Measurements from ENCODE around the gene TMEM231.
"Not testable (repeated sequence)": the region's sequence is repeated elsewhere in the genome, so short reads cannot be mapped to it uniquely, and the experiment has no call there.

Gene TMEM231

DNA sequence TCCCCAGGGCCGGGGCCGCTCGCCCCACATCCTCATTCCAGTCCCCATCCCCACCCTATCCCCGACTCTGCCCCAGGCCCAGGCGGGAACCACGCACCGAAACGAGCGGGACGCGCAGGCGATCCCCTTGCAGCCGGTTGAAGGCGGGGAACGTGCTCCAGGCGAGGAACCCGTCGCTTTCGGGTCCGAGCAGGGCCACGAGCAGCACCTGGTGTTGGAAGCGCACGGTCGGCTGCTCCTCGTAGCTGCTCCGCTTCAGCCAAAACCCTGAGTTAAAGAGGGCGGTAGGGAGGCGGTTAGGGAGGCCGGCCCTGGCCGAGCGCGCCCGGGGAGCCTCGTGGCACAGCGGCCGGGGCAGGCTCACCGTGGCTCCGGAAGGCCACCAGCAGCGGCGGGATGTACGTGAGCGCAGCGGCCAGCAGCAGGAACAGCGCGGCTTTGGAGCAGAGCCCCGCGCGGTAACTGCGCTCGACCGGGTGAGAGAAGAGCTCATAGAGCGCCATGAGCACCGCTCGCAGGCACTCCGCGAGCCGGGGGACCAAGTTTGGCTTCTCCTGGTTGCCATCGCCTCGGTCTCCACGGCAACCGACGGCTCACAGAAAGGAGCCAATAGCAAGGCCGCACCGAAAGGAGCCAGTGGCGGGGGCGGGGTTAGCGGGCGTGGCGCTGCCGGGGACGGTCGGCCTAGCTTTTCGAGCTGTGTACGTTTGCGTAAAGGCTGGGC, at the start of gene TMEM231:
Gene TMEM231 (minus strand): TSS at position 546 of the 724 bp plus-strand sequence. CDS start 43 bp downstream, at position 503.
- FAIRE-seq (no peak), DNase-seq (ENCODE audit: insufficient read length, low spot score) (peak; percentile 94)
- TF ChIP-seq POLR2A (IDR thresholded peaks at IDR 0.05; ENCODE audit: low read depth, low read length), result peak; percentile 42; the same call in 1 of the 2 replicates

DNA sequence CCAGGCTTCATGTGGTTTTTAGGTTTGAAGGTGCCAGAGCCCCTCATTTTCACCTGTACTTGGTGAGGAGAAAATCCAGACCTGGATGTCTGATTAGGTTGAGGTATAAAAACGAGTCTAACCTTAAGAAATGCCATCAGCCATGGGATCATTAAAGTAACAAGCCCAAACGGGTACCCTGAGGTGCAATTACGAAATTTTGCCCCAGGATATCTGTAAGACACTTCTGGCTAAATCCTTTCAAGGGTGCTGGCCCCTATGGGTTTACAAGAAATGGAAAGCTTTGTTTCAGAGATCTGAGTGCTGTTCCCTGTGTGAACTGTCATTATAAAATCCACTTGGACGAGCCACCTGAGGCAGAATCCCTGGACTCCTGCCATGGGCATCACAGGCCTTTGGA, 47.2 kb upstream of the TMEM231 start:
- DNase-seq (ENCODE audit: insufficient read length, low spot score), result no peak
- FAIRE-seq, result no peak
- TF ChIP-seq POLR2A (IDR thresholded peaks at IDR 0.05; ENCODE audit: low read depth, low read length), result no peak

GRCh38 chr16:75599452-75600277, 43.6 kb upstream of the TMEM231 start:
- DNase-seq (ENCODE audit: insufficient read length, low spot score) (no peak), FAIRE-seq (no peak)
- no peak for TF ChIP-seq POLR2A (IDR thresholded peaks at IDR 0.05; ENCODE audit: low read depth, low read length)

- TF ChIP-seq POLR2A (IDR thresholded peaks at IDR 0.05; ENCODE audit: low read depth, low read length), result no peak
- DNase-seq (ENCODE audit: insufficient read length, low spot score) (peak; percentile 38), FAIRE-seq (peak; percentile 79)
Observed at GRCh38 chr16:75593825-75594820, 38.1 kb upstream of the TMEM231 start.

- no peak for TF ChIP-seq POLR2A (IDR thresholded peaks at IDR 0.05; ENCODE audit: low read depth, low read length)
- FAIRE-seq, result no peak
Observed at GRCh38 chr16:75593308-75593707, 37.3 kb upstream of the TMEM231 start.

DNA sequence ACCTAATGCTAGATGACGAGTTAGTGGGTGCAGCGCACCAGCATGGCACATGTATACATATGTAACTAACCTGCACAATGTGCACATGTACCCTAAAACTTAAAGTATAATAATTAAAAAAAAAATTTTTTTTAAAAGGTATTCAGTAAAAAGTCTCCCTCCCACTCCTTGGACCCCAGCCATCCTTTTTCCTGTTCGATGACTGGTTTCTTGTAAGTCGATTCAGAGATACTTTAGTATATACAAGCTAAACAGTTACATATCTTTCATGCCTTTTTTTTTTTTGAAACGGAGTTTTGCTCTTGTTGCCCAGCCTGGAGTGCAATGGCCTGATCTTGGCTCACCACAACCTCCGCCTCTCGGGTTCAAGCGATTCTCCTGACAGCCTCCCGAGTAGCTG, 35.9 kb upstream of the TMEM231 start:
- FAIRE-seq, result not testable (repeated sequence)

More at GRCh38 chr16:75593308-75593707, 37.3 kb upstream of the TMEM231 start:
- DNase-seq (ENCODE audit: insufficient read length, low spot score), result no peak

GRCh38 chr16:75590920-75591843, 35.1 kb upstream of the TMEM231 start:
- TF ChIP-seq POLR2A (IDR thresholded peaks at IDR 0.05; ENCODE audit: low read depth, low read length), result no peak
- FAIRE-seq (no peak), DNase-seq (ENCODE audit: insufficient read length, low spot score) (no peak)

More for the DNA sequence above, 35.9 kb upstream of the TMEM231 start:
- DNase-seq (ENCODE audit: insufficient read length, low spot score), result not testable (repeated sequence)

DNA sequence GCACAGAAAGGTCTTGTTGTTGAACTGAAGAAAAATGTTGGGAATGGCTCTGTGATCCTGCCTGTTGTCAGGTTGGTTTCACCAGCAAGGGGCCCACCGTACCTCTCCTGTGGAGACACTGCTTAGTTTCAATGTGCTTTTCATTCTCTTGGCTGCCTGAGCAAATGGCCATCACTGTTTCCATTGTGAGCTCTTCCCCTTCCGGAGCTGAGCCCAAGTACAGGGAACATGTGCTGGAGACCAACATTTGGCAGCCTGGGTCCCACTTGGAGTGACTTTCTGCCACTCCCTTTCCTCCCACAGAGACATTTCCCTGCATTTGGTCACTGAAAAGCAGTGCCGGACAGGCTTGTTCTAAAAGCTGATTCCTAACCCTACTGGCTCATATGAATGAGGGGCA, 33.3 kb upstream of the TMEM231 start:
- no peak for TF ChIP-seq POLR2A (IDR thresholded peaks at IDR 0.05; ENCODE audit: low read depth, low read length)
- DNase-seq (ENCODE audit: insufficient read length, low spot score) (no peak), FAIRE-seq (no peak)

- FAIRE-seq, result no peak
- no peak for DNase-seq (ENCODE audit: insufficient read length, low spot score)
- no peak for TF ChIP-seq POLR2A (IDR thresholded peaks at IDR 0.05; ENCODE audit: low read depth, low read length)
Observed at GRCh38 chr16:75588716-75589115, 32.7 kb upstream of the TMEM231 start.

GRCh38 chr16:75584108-75584507, 28.1 kb upstream of the TMEM231 start:
- no peak for TF ChIP-seq POLR2A (IDR thresholded peaks at IDR 0.05; ENCODE audit: low read depth, low read length)
- FAIRE-seq, result no peak
- no peak for DNase-seq (ENCODE audit: insufficient read length, low spot score)

GRCh38 chr16:75579281-75579834, 23.3 kb upstream of the TMEM231 start:
- no peak for DNase-seq (ENCODE audit: insufficient read length, low spot score)
- TF ChIP-seq POLR2A (IDR thresholded peaks at IDR 0.05; ENCODE audit: low read depth, low read length), result no peak
- no peak for FAIRE-seq

GRCh38 chr16:75578725-75579124, 22.7 kb upstream of the TMEM231 start:
- DNase-seq (ENCODE audit: insufficient read length, low spot score) (no peak), FAIRE-seq (no peak)
- no peak for TF ChIP-seq POLR2A (IDR thresholded peaks at IDR 0.05; ENCODE audit: low read depth, low read length)

Data from H54 (cell line).